Left ventricle myocardium inferior (tissue), 1 donor: ENCODE results near the gene SPNS2. TPM values are rescaled to one million over a fixed set of nuclear protein-coding genes. Genes with fewer than 3 reads are reported as not detected.

Experiments
- DNase-seq: peaks from one replicate; pipeline ENCODE4 v3.0.0-alpha.2; 2020
- H3K27ac ChIP-seq: fragments of 200-600 bp; replicated peaks from 2 replicates; pipeline ENCODE4 v1.8.0; 2021
- H3K27me3 ChIP-seq: fragments of 200-600 bp; 2 replicates; pipeline ENCODE4 v1.8.0; 2021; ENCODE audit warnings: low read depth
- H3K36me3 ChIP-seq: fragments of 200-600 bp; 2 replicates; pipeline ENCODE4 v1.8.0; 2021
- H3K4me1 ChIP-seq: fragments of 200-600 bp; 2 replicates; pipeline ENCODE4 v1.8.0; 2021
- H3K4me3 ChIP-seq: fragments of 200-600 bp; 2 replicates; pipeline ENCODE4 v1.8.0; 2021; ENCODE audit warnings: mild to moderate bottlenecking, moderate library complexity
- H3K9me3 ChIP-seq: fragments of 200-600 bp; replicated peaks from 2 replicates; pipeline ENCODE4 v1.8.0; 2021
- intact Hi-C: fragments of 100-400 bp; cut with micrococcal nuclease; formaldehyde crosslinking; loops from one replicate; pipeline ENCODE4 v1.11.0; 2022
- total RNA-seq: library from RNA; stranded (reverse); fragmentation: NEBNext Ultra II Directional; extraction: Animal tissue kit (Norgen Biotek cat#: 25700); gene quantifications from one replicate; pipeline ENCODE4 v1.2.1, GENCODE V29; 2021
- TF ChIP-seq, protein P1 (sequence below): fragments of 200-600 bp; IDR thresholded peaks from 2 replicates; pipeline ENCODE4 v1.8.0; 2021; ENCODE audit warnings: antibody characterized with exemption, mild to moderate bottlenecking, borderline replicate concordance
- donor health status: DM: no; HTN: yes; CAD: no; lungs with severe emphysema.

Gene SPNS2
- total RNA-seq, 1 donor from 2014 or later: 11.2 TPM

DNA sequence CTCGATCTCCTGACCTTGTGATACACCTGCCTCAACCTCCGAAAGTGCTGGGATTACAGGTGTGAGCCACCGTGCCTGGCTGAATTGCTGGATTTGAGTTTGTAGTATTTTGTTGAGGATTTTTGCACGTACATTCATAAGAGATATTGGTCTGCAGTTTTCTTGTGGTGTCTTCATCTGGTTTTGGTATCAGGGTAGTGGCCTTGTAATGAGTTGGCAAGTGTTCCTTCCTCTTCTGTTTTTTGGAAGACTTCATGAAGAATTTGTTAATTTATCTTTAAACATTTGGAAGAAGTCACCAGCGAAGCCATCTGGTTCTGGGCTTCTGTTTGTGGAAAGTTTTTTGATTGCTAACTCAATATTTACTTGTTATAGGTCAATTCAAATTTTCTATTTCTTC lies 38.0 kb upstream of the SPNS2 start:
- DNase-seq: no peak
- H3K9me3 ChIP-seq: peaks cover 14% of the 10 kb centered on the region
- no peak overlapping the region for H3K4me3 ChIP-seq
- H3K4me1 ChIP-seq: peaks cover 15% of the 10 kb centered on the region
- no peak overlapping the region for H3K27ac ChIP-seq
- H3K36me3 ChIP-seq: no peaks in the 10 kb centered on the region
- no peaks in the 10 kb centered on the region for H3K27me3 ChIP-seq
- TF ChIP-seq, protein P1, sequence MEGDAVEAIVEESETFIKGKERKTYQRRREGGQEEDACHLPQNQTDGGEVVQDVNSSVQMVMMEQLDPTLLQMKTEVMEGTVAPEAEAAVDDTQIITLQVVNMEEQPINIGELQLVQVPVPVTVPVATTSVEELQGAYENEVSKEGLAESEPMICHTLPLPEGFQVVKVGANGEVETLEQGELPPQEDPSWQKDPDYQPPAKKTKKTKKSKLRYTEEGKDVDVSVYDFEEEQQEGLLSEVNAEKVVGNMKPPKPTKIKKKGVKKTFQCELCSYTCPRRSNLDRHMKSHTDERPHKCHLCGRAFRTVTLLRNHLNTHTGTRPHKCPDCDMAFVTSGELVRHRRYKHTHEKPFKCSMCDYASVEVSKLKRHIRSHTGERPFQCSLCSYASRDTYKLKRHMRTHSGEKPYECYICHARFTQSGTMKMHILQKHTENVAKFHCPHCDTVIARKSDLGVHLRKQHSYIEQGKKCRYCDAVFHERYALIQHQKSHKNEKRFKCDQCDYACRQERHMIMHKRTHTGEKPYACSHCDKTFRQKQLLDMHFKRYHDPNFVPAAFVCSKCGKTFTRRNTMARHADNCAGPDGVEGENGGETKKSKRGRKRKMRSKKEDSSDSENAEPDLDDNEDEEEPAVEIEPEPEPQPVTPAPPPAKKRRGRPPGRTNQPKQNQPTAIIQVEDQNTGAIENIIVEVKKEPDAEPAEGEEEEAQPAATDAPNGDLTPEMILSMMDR: no peak
- intact Hi-C loops: no loop called here

DNA sequence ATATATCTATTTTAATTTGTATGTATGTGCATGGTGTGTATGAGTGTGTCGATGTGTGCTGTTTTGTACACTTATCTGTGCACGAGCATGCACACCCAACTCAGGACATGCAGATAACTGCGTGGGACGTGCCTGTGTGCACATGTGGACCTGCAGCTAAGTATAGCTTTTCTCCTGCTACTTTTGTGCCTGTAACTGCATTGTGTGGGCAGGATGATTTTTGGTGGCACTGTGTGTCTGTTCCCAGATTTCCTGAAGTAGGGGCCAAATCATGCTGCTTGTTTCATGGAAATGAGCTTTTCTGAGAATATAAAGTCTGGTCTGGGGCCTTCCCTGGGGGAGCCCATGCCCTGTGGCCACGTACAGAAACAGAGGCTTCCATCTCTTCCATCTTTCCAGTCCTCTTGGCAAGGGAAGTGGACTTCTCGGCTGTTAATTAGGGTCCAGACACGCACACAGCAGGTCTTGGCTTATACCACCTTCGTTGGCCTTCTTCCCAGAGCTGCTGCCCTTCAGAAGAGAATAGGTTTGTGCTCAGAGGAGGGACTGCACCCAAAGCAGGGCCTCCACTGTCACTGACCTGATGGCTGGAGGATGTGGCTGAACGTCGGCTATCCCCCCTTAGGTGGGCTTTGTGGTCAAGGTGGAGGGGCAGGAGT lies 34.7 kb upstream of the SPNS2 start:
- H3K9me3 ChIP-seq: peaks cover 14% of the 10 kb centered on the region
- peaks cover 15% of the 10 kb centered on the region for H3K4me1 ChIP-seq
- peak overlapping the region; percentile 74 for H3K27ac ChIP-seq
- H3K4me3 ChIP-seq: no peak overlapping the region
- intact Hi-C loops: no loop called here
- no peak for DNase-seq
- no peaks in the 10 kb centered on the region for H3K36me3 ChIP-seq
- TF ChIP-seq, protein P1: no peak
- no peaks in the 10 kb centered on the region for H3K27me3 ChIP-seq

DNA sequence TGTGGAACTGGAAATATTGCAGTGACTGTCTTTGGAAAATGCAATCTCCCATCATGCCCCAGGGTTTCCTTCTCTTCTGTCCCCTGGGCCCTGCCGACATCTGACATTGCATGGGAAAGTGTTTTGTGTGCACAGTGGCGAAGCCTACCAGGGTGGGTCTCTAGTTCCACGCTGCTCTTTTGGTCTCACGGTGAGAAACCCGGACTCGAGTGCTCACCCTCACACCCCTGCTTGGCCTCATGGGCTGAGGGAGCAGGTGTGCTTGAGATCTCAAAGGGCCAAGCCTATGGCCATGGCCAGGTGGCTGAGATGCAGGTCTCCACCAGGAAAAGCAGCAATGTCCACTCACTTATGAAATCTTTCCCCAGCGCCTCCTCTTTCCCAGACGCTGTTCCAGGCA lies 32.9 kb upstream of the SPNS2 start:
- H3K27me3 ChIP-seq: no peaks in the 10 kb centered on the region

DNA sequence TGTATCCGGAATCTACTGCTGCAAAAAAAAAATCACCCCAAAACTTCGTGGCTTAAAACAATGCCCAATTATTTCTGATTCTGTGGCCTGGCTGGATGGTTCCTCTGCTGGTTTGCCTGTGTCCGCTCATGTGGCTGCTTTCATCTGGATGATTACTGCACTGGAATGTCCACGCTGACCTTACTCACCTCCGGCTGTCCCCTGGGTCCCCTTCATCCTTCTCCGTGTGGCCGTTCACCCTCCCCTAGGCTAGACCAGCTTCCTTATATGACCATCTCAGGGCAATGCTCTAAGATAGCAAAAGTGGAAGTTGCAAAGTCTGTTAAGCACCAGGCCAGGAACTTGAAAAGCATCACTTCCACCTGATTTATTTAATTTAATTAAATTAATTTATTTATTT lies 31.4 kb upstream of the SPNS2 start:
- Histone ChIP-seq H3K4me1 (peaks cover 15% of the 10 kb centered on the region), H3K36me3 (no peaks in the 10 kb centered on the region), H3K4me3 (no peak overlapping the region), H3K27ac (no peak overlapping the region), H3K27me3 (no peaks in the 10 kb centered on the region), H3K9me3 (no peaks in the 10 kb centered on the region)
- intact Hi-C loops: no loop called here
- DNase-seq: no peak
- TF ChIP-seq, protein P1: no peak

More for the DNA sequence above, 32.9 kb upstream of the SPNS2 start:
- Histone ChIP-seq H3K27ac (no peak overlapping the region), H3K36me3 (no peaks in the 10 kb centered on the region), H3K9me3 (peaks cover 2% of the 10 kb centered on the region), H3K4me1 (peaks cover 15% of the 10 kb centered on the region), H3K4me3 (no peak overlapping the region)
- TF ChIP-seq, protein P1: no peak
- intact Hi-C loops: no loop called here
- no peak for DNase-seq

DNA sequence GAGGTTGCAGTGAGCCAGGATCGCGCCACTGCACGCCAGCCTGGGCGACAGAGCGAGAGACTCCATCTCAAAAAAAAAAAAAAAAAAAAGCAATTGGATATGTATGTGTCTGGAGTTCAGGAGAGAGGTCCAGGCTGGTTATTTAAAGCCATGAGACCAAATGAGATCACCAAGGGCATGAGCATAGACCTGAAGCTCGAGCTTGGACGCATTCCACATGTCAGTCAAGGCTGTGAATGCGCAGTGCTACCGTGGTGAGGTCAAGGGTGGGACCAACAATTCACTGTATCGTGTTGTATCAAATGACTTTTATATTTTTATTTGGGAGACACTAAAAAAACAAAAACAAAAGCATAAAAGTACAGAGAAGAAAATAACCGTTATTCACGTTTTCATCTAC lies 29.1 kb upstream of the SPNS2 start:
- Histone ChIP-seq H3K27ac (peak overlapping the region; percentile 20), H3K36me3 (no peaks in the 10 kb centered on the region), H3K4me1 (peaks cover 15% of the 10 kb centered on the region), H3K9me3 (no peaks in the 10 kb centered on the region), H3K27me3 (no peaks in the 10 kb centered on the region), H3K4me3 (no peak overlapping the region)
- DNase-seq: peak; percentile 45
- TF ChIP-seq, protein P1: no peak
- intact Hi-C loops: no loop called here
